Heart right ventricle (tissue), 16 donors: ENCODE data around the gene MT1B. TPM values are rescaled to one million over a fixed set of nuclear protein-coding genes. Genes with fewer than 3 reads are reported as not detected.
"Not testable (repeated sequence)": the region's sequence is repeated elsewhere in the genome, so short reads cannot be mapped to it uniquely, and the experiment has no call there.

Experiments
- ATAC-seq, 8 donors: fragments of 200-7000 bp; cut with Tn5 transposase; one replicate each; pipeline ENCODE4 v1.9.1; 2020; ENCODE audit warnings: mild to moderate bottlenecking in 8 of 8, moderate library complexity in 8 of 8, moderate number of reproducible peaks in 1 of 8
- DNase-seq, 2 donors: peaks; one replicate each; pipeline ENCODE4 v3.0.0-alpha.2; 2020
- H3K27ac ChIP-seq, 10 donors: fragments of 200-600 bp; sonication (generic) in 2 of 10; one replicate each; pipeline versions ENCODE4 v1.5.0 to v1.8.0; 2020 to 2022; ENCODE audit warnings: mild to moderate bottlenecking in 3 of 10
- H3K27me3 ChIP-seq, 7 donors: fragments of 200-600 bp; one replicate each; pipeline ENCODE4 v1.8.0; 2021 to 2022; ENCODE audit warnings: mild to moderate bottlenecking in 2 of 7
- H3K36me3 ChIP-seq, 9 donors: fragments of 200-600 bp; sonication (generic) in 1 of 9; one replicate each; pipeline versions ENCODE4 v1.5.0 to v1.8.0; 2020 to 2022; ENCODE audit warnings: mild to moderate bottlenecking in 2 of 9
- H3K4me1 ChIP-seq, 9 donors: fragments of 200-600 bp; sonication (generic) in 1 of 9; one replicate each; pipeline versions ENCODE4 v1.5.0 to v1.8.0; 2020 to 2022; ENCODE audit warnings: mild to moderate bottlenecking in 4 of 9
- H3K4me3 ChIP-seq, 10 donors: fragments of 200-600 bp; sonication (generic) in 2 of 10; one replicate each; pipeline versions ENCODE4 v1.5.0 to v1.8.0; 2020 to 2022; ENCODE audit warnings: mild to moderate bottlenecking in 7 of 10, moderate library complexity in 2 of 10
- H3K9me3 ChIP-seq, 11 donors: fragments of 200-600 bp in 10 of 11; sonication (generic) in 2 of 11; one replicate each; pipeline versions ENCODE4 v1.5.0 to v1.8.0; 2013 to 2022; ENCODE audit warnings: mild to moderate bottlenecking in 2 of 11, control low read depth in 1 of 11, moderate library complexity in 1 of 11
- CTCF ChIP-seq, 9 donors: fragments of 200-600 bp; sonication (generic) in 2 of 9; IDR thresholded peaks; one replicate each; pipeline versions ENCODE4 v1.5.0 to v1.8.0; 2021 to 2022; ENCODE audit warnings: antibody characterized with exemption in 9 of 9, mild to moderate bottlenecking in 5 of 9, moderate library complexity in 1 of 9
- WGBS, 2 donors: extraction: QIAGEN DNeasy Blood & Tissue Kit; methylation state at CpG; one replicate each; pipeline ENCODE4 v1.1.7; 2013; ENCODE audit warnings: inconsistent platforms in 1 of 2; 5-methylcytosine and 5-hydroxymethylcytosine counted together
- intact Hi-C, 10 donors: fragments of 100-400 bp; cut with DNase I; formaldehyde crosslinking; loops; one replicate each; pipeline versions ENCODE4 v1.11.1 to v1.14.2; 2022
- polyA plus RNA-seq, 2 donors: library from polyadenylated mRNA; stranded (reverse); fragments of 200-250 nt; gene quantifications; one replicate each; pipeline ENCODE4 v1.2.3, GENCODE V29; 2013
- total RNA-seq, 10 donors: library from RNA; stranded (reverse); fragmentation: NEBNext Ultra II Directional in 3 of 10; extraction: Animal tissue kit (Norgen Biotek cat#: 25700) in 3 of 10; gene quantifications; one replicate each; pipeline versions ENCODE4 v1.2.1 to v1.2.4, GENCODE V29; 2021 to 2023
- donor health status: Arrhythmogenic right ventricular cardiomyopathy.
- donor health status: ischemic (EF 13 %, LVEDD 7.1; RV severe dilation, severe dysfunction).
- donor health status: healthy with polysubstance abuse.
- donor health status: DM: no; HTN: yes; CAD: no.
- donor health status: DM: no; HTN: no; CAD: no.
- donor health status: ischemic (EF 25% LVEDD 6.9; RV normal size, moderate dysfunction).
- donor health status: ischemic (EF 25% LVEDD 5.7; RV mildly dilated, moderate dysfunction).
- donor health status: healthy.
- donor health status: DM: yes; HTN: yes; CAD: no.
- donor health status: Ischemic cardiomyopathy.
- donor health status: ischemic (EF 35%, LVEDD 5.7; RV mildly dilated, moderate dysfunction).
- donor health status: nonischemic (EF 11% LVEDD 7.7; RV severe dilation, severe dysfunction).
- donor health status: DM: yes; HTN: yes; CAD: no.
- donor health status: PGD.
- donor health status: ischemic (EF 29% LVEDD 5.4; RV normal size, mild dysfunction).
- donor health status: nonischemic (EF 23%, LVEDD 6.1; RV moderate dilation, normal function).

Gene MT1B
- total and polyA plus RNA-seq, 12 donors, result not detected

- no peaks in the 10 kb centered on the region for H3K36me3 ChIP-seq
- 2% methylated on average over 37 to 41 of the region's 41 CpGs for WGBS, 2 donors
- H3K27ac ChIP-seq, result peak overlapping the region; percentile 21 to 83 (median 78)
- H3K4me1 ChIP-seq, result peaks cover 7 to 32% (median 21%) of the 10 kb centered on the region in 9 donors
- TF ChIP-seq CTCF (IDR thresholded peaks at IDR 0.05), result no peak
- H3K9me3 ChIP-seq, result no peaks in the 10 kb centered on the region
- peaks cover 0 to 25% (median 0%) of the 10 kb centered on the region in 7 donors for H3K27me3 ChIP-seq
- intact Hi-C loops, result no loop called here
- ATAC-seq (peak; percentile 92 to 98 (median 95)), DNase-seq (peak; percentile 83 to 87)
- peak overlapping the region in 9 of 10 donors; percentile 37 to 71 (median 53) for H3K4me3 ChIP-seq
These were observed 34.2 kb upstream of the MT1B start for GRCh38 chr16:56617212-56618085.

DNA sequence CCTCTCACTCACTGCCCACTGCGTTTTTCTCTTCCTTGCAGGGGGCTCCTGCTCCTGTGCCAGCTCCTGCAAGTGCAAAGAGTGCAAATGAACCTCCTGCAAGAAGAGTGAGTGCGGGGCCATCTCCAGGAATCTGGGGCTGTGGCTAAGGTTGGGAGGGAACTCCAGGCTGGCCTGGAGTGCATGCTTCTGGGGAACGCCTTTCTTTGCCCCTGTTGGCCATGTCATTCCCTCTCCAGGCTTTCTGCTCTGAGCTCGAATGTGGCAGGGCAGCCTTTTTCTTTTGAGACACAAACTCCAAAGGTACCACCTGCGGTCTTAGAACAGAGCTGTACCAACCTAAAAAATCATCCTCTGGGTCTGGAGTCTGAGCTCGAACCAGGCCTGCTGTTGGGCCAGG is 33.5 kb upstream of the MT1B start:
- peak overlapping the region in 5 of 10 donors; percentile 64 to 82 (median 79) for H3K27ac ChIP-seq
- no peak for TF ChIP-seq CTCF (IDR thresholded peaks at IDR 0.05)
- WGBS, 2 donors, result 76 to 79% methylated on average over 6 of the region's 6 CpGs
- no peaks in the 10 kb centered on the region for H3K9me3 ChIP-seq
- H3K36me3 ChIP-seq, result no peaks in the 10 kb centered on the region
- no peak for DNase-seq
- peaks cover 7 to 32% (median 20%) of the 10 kb centered on the region in 9 donors for H3K4me1 ChIP-seq
- intact Hi-C loops, result no loop called here
- H3K4me3 ChIP-seq, result peak overlapping the region in 6 of 10 donors; percentile 44 to 71 (median 54)
- ATAC-seq, result no peak
- peaks cover 0 to 25% (median 0%) of the 10 kb centered on the region in 7 donors for H3K27me3 ChIP-seq

DNA sequence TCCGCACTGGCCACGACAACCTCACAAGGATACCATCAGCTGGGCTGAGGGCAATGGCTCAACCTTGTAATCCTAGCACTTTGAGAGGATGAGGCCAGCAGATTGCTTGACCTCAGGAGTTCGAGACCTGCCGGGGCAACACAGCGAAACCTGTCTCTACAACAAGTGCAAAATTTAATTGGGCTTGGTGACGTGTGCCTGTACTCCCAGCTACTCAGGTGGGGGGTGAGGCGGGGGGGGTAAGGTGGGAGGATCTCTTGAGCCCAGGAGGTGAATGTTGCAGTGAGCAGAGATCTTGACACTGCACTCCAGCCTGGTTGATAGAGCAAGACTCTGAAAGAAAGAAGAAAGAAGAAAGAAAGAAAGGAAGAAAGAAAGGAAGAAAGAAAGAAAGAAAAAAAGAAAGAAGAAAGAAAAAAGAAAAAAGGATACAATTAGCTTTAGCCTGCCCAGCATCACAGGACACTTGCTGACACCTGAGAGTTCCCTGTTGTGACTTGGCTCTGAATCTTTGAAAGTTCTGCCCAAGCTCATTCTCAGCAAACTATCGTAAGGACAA is 31.3 kb upstream of the MT1B start:
- no peak for DNase-seq
- H3K27me3 ChIP-seq, result peaks cover 0 to 25% (median 0%) of the 10 kb centered on the region in 7 donors

GRCh38 chr16:56621665-56622445 is 29.8 kb upstream of the MT1B start:
- peaks cover 5 to 48% (median 23%) of the 10 kb centered on the region in 9 donors for H3K4me1 ChIP-seq
- H3K27ac ChIP-seq, result peak overlapping the region in 4 of 10 donors; percentile 0 to 36 (median 26)
- 72 to 78% methylated on average over 4 of the region's 4 CpGs for WGBS, 2 donors
- H3K27me3 ChIP-seq, result peaks cover 0 to 26% (median 0%) of the 10 kb centered on the region in 7 donors
- intact Hi-C loops, ATAC-seq, DNase-seq, H3K9me3 ChIP-seq, H3K4me3 ChIP-seq, H3K36me3 ChIP-seq: not testable (repeated sequence)

More for the DNA sequence above, 31.3 kb upstream of the MT1B start:
- intact Hi-C loops, result no loop called here
- Histone ChIP-seq H3K9me3 (no peaks in the 10 kb centered on the region), H3K4me3 (no peak overlapping the region), H3K36me3 (no peaks in the 10 kb centered on the region), H3K4me1 (peaks cover 7 to 39% (median 21%) of the 10 kb centered on the region in 9 donors), H3K27ac (no peak overlapping the region)
- TF ChIP-seq CTCF (IDR thresholded peaks at IDR 0.05), result no peak
- ATAC-seq, result no peak
- 74 to 87% methylated on average over 8 of the region's 8 CpGs for WGBS, 2 donors

GRCh38 chr16:56623184-56623583 is 28.5 kb upstream of the MT1B start:
- H3K27ac ChIP-seq, ATAC-seq, DNase-seq, H3K9me3 ChIP-seq, H3K4me3 ChIP-seq, H3K36me3 ChIP-seq, intact Hi-C loops: not testable (repeated sequence)
- Histone ChIP-seq H3K4me1 (peaks cover 0 to 39% (median 20%) of the 10 kb centered on the region in 9 donors), H3K27me3 (peaks cover 0 to 14% (median 0%) of the 10 kb centered on the region in 7 donors)
- WGBS, 2 donors, result 90 to 92% methylated on average over 5 of the region's 5 CpGs
